GDM1 (cell line): ENCODE data around the gene NQO2.
A peak's percentile ranks its signal among the peaks of the same experiment; 100 is the strongest.
"Not testable (repeated sequence)": the region's sequence is repeated elsewhere in the genome, so short reads cannot be mapped to it uniquely, and the experiment has no call there.

ENCODE experiments used
- DNase-seq: peaks from one replicate; lab custom pipeline; 2025; lab: John Stamatoyannopoulos, UW

The NQO2 gene

GRCh38 chr6:3039384-3039783 is 39.7 kb downstream of the NQO2 start:
- no peak for DNase-seq

- no peak for DNase-seq
Observed at GRCh38 chr6:3041147-3041546, 41.5 kb downstream of the NQO2 start.

- no peak for DNase-seq
Observed at GRCh38 chr6:3041606-3042005, 41.9 kb downstream of the NQO2 start.

- DNase-seq: no peak
Observed at GRCh38 chr6:3045369-3045768, 45.7 kb downstream of the NQO2 start.

- no peak for DNase-seq
Observed at GRCh38 chr6:3045777-3046176, 46.1 kb downstream of the NQO2 start.

GRCh38 chr6:3046295-3046694 is 46.6 kb downstream of the NQO2 start:
- no peak for DNase-seq

- DNase-seq: not testable (repeated sequence)
Observed at GRCh38 chr6:3048009-3048408, 48.3 kb downstream of the NQO2 start.

- DNase-seq: no peak
Observed at GRCh38 chr6:3052481-3053230, 53.0 kb downstream of the NQO2 start.

- no peak for DNase-seq
Observed at GRCh38 chr6:3053231-3053508, 53.5 kb downstream of the NQO2 start.

- DNase-seq: not testable (repeated sequence)
Observed at GRCh38 chr6:3054229-3055157, 54.8 kb downstream of the NQO2 start.

GRCh38 chr6:3055158-3055499 is 55.4 kb downstream of the NQO2 start:
- DNase-seq: not testable (repeated sequence)

GRCh38 chr6:3057063-3057770 is 57.5 kb downstream of the NQO2 start:
- no peak for DNase-seq

GRCh38 chr6:3058957-3059356 is 59.3 kb downstream of the NQO2 start:
- no peak for DNase-seq

- not testable (repeated sequence) for DNase-seq
Observed at GRCh38 chr6:3060092-3060491, 60.4 kb downstream of the NQO2 start.

- no peak for DNase-seq
Observed at GRCh38 chr6:3061501-3061941, 61.8 kb downstream of the NQO2 start.

GRCh38 chr6:3063340-3063732 is 63.6 kb downstream of the NQO2 start:
- not testable (repeated sequence) for DNase-seq

GRCh38 chr6:3063733-3064700 is 64.3 kb downstream of the NQO2 start:
- DNase-seq: peak; percentile 89

- peak; percentile 84 for DNase-seq
Observed at GRCh38 chr6:3068329-3069214, 68.9 kb downstream of the NQO2 start, which contains the start of gene RIPK1. TSS of gene RIPK1 (plus strand) at chr6:3068494. CDS start at chr6:3076824, 8,330 bp downstream.
